NB4 (cell line): Measurements from ENCODE around the gene ORC4.
A peak's percentile ranks its signal among the peaks of the same experiment; 100 is the strongest.

Source experiments
- DNase-seq: peaks from one replicate; pipeline ENCODE4 v3.0.0; 2010; ENCODE audit warnings: low read depth
- H3K4me3 ChIP-seq: one replicate; pipeline ENCODE4 v1.5.1; 2011; ENCODE audit warnings: mild to moderate bottlenecking, low read depth, low read length, moderate library complexity
- MYC ChIP-seq: IDR thresholded peaks from 2 replicates; pipeline ENCODE4 v1.6.1; 2011; ENCODE audit warnings: low read depth, low read length
- POLR2A ChIP-seq: IDR thresholded peaks from 2 replicates; pipeline ENCODE4 v1.6.1; 2011; ENCODE audit warnings: mild to moderate bottlenecking; ENCODE audit not compliant: insufficient read length; ENCODE audit errors: extremely low read depth
- TF ChIP-seq, protein P1 (sequence below): IDR thresholded peaks from 2 replicates; pipeline ENCODE4 v1.6.1; 2011; ENCODE audit warnings: low read depth, low read length
- TF ChIP-seq, protein P2 (sequence below): IDR thresholded peaks from one replicate; pipeline ENCODE4 v1.5.1; 2012; ENCODE audit warnings: low read depth, low read length

ORC4 gene

DNA sequence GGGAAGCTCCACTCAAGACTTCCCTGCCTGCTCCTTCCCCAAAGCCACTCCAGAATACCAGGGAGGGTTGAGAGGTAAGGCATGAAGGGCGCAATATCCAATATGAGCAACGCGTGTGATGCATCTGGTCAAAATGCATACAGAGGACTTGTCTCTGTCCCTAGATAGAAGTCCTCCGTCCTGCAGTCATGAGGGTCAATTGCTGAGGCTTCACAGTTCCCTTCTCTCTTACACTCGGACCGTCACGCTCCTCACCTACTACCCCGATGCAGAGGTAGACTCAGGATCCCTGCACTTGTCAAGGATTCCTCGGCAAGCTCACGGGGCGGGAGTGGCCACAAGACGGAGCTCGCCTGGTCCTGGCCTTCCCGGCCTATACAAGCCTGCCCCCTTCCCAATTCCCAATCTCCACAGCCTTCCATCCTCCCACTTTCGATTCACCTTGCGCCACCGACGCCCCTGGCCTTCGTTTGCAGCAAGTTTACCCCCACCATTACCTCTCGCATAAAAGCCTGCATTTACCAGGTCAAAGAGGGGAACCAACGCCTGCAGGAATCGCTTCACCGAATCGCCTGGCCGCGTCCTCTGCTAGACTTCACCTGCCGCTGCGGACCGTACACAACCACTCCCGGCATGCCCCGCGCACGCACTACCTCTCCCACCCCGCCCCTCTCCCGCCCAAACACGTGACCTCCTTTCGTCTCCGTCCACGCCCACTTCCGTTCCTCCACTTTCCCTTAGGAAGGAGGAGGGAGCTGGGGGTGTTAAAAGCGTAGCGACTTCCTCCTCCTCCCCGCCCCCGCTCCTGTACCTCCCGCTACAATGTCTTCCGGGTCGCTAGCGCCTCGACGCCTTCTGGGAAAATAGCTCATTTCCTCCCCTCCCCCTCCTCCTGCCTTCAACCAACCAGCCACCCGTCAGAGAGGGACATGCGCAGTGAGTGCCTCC, at the start of gene ORC4:
TSS of gene ORC4 (minus strand) at position 627 of the 948 bp plus-strand sequence. CDS start 44,779 bp downstream, outside the sequence.
- TF ChIP-seq MYC (no peak; the same call in 1 of the 2 replicates), POLR2A (peak; percentile 71)
- TF ChIP-seq, protein P1, sequence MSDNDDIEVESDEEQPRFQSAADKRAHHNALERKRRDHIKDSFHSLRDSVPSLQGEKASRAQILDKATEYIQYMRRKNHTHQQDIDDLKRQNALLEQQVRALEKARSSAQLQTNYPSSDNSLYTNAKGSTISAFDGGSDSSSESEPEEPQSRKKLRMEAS = peak; percentile 96
- TF ChIP-seq, protein P2, sequence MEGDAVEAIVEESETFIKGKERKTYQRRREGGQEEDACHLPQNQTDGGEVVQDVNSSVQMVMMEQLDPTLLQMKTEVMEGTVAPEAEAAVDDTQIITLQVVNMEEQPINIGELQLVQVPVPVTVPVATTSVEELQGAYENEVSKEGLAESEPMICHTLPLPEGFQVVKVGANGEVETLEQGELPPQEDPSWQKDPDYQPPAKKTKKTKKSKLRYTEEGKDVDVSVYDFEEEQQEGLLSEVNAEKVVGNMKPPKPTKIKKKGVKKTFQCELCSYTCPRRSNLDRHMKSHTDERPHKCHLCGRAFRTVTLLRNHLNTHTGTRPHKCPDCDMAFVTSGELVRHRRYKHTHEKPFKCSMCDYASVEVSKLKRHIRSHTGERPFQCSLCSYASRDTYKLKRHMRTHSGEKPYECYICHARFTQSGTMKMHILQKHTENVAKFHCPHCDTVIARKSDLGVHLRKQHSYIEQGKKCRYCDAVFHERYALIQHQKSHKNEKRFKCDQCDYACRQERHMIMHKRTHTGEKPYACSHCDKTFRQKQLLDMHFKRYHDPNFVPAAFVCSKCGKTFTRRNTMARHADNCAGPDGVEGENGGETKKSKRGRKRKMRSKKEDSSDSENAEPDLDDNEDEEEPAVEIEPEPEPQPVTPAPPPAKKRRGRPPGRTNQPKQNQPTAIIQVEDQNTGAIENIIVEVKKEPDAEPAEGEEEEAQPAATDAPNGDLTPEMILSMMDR = peak; percentile 22
- peak within 1 kb of the TSS; percentile 94 for H3K4me3 ChIP-seq
- DNase-seq = peak; percentile 99

DNA sequence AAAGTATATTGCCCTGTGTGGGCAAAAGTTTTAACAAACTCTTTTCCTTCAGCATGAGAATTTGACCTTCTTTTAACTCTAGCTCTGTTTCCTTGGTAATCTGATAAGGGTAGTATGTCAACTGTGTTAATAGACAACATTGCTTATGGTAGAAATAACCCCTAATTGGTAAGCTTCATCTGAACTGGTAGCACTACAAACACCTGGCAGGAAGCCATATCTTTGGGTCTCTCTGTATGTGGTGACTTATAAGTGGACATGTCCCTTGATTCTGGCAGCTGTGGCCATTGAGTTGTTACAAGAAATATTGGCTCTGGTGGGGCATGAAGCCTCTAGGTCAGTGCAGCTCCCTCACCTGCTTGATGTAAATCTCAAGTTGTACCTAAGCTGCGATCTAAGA, 47.3 kb upstream of the ORC4 start:
- TF ChIP-seq, protein P2 = no peak
- TF ChIP-seq, protein P1 = no peak
- TF ChIP-seq MYC (no peak), POLR2A (no peak)
- no peak for DNase-seq
- no peak overlapping the region for H3K4me3 ChIP-seq

DNA sequence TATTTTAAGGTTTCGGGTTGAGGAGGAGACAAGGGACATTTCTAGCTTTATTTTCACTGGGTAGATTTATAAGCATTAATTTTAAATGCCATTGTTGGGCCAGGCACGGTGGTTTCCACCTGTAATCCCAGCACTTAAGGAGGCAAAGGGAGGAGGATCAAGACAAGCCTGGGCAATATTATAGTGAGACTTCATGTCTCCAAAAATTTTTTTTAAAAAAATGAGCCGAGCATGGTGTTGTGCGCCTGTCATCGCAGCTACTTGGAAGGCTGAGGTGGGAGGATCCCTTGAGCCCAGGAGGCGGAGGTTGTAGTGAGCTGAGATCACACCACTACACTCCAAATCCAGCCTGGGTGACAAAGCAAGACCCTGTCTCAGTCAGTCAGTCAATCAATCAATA, 45.4 kb upstream of the ORC4 start:
- TF ChIP-seq, protein P2 = no peak
- TF ChIP-seq POLR2A (no peak), MYC (no peak)
- TF ChIP-seq, protein P1 = no peak
- DNase-seq = no peak
- no peak overlapping the region for H3K4me3 ChIP-seq

DNA sequence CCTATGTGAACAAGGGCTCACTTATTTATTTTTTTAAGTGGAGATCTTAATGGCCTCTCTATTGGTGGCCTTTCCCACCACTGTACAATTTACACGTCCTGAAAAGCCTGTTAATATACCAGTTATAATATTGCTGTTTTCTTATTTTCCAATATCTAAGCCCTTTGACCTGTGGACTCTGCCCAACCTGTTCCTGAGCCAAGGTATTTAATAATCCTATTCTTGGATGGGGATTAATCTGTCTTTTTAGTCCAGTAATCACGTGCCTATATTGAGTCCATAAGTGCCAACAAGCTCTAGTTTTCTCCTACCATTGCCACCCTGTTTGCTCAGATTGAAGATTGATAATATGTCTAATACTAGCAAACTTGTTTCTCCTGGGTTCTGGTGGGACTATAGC, 43.1 kb upstream of the ORC4 start:
- no peak for DNase-seq
- no peak overlapping the region for H3K4me3 ChIP-seq
- TF ChIP-seq POLR2A (no peak), MYC (no peak)
- TF ChIP-seq, protein P1 = no peak
- TF ChIP-seq, protein P2 = no peak

DNA sequence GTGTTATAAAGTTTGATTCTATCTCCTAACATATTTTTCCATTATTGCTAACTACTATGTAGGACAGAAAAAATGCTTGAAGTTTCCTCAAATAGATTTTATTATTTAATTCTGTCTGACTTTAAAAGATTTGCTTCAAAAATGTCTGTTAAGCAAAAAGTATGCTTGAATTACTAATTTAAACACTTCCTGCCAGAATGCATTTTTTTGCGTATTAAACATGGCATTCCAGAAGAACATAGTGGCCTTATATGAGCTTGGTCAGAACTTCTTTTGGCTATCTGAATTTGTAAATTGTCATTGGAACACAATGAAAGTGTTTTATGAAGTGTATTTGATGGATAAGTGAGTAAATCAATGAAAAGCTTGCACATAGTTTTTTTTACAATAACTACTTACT, 38.1 kb upstream of the ORC4 start:
- DNase-seq = no peak
- H3K4me3 ChIP-seq = no peak overlapping the region
- TF ChIP-seq MYC (no peak), POLR2A (no peak)
- TF ChIP-seq, protein P1 = no peak
- TF ChIP-seq, protein P2 = no peak
